Left lung (tissue), 10 donors: Measurements from ENCODE around the gene LAPTM5. TPM values are rescaled to one million over a fixed set of nuclear protein-coding genes. Genes with fewer than 3 reads are reported as not detected.

Experiments used
- ATAC-seq: fragments of 200-7000 bp; cut with Tn5 transposase; one replicate; pipeline ENCODE4 v1.9.1; 2020; ENCODE audit warnings: moderate library complexity
- DNase-seq, 4 donors: peaks; one replicate each; pipeline ENCODE4 v3.0.0-alpha.2; 2013 to 2020
- H3K27ac ChIP-seq, 2 donors: fragments of 200-600 bp; sonication (generic) in 1 of 2; one replicate each; pipeline versions ENCODE4 v1.5.0 to v1.8.0; 2020 to 2021
- H3K27me3 ChIP-seq, 2 donors: fragments of 200-600 bp; sonication (generic) in 1 of 2; one replicate each; pipeline versions ENCODE4 v1.5.0 to v1.8.0; 2020 to 2021
- H3K36me3 ChIP-seq, 2 donors: fragments of 200-600 bp; sonication (generic) in 1 of 2; one replicate each; pipeline versions ENCODE4 v1.5.0 to v1.8.0; 2020 to 2021
- H3K4me1 ChIP-seq, 2 donors: fragments of 200-600 bp; one replicate each; pipeline ENCODE4 v1.8.0; 2021
- H3K4me3 ChIP-seq, 2 donors: fragments of 200-600 bp; sonication (generic) in 1 of 2; one replicate each; pipeline versions ENCODE4 v1.5.0 to v1.8.0; 2020 to 2021; ENCODE audit warnings: mild to moderate bottlenecking in 1 of 2
- H3K9me3 ChIP-seq, 2 donors: fragments of 200-600 bp; sonication (generic) in 1 of 2; one replicate each; pipeline versions ENCODE4 v1.5.0 to v1.8.0; 2020 to 2021
- CTCF ChIP-seq, 2 donors: fragments of 200-600 bp; sonication (generic) in 1 of 2; IDR thresholded peaks; one replicate each; pipeline versions ENCODE4 v1.5.0 to v1.8.0; 2021; ENCODE audit warnings: antibody characterized with exemption in 2 of 2
- intact Hi-C, 2 donors: fragments of 100-400 bp; cut with DNase I; formaldehyde crosslinking; loops; one replicate each; pipeline versions ENCODE4 v1.11.2 to v1.14.2; 2022
- polyA plus RNA-seq, 6 donors: library from polyadenylated mRNA; unstranded; fragments of 120-200 nt; gene quantifications; one replicate each; pipeline ENCODE4 v1.2.1, GENCODE V29; 2013; ENCODE audit not compliant: insufficient read length in 6 of 6
- total RNA-seq, 2 donors: library from RNA; stranded (reverse); fragmentation: NEBNext Ultra II Directional; extraction: Animal tissue kit (Norgen Biotek cat#: 25700); gene quantifications; one replicate each; pipeline ENCODE4 v1.2.1, GENCODE V29; 2021
- donor health status: DM: no; HTN: yes; CAD: no.
- donor health status: DM: no; HTN: no; CAD: no.

LAPTM5 gene
- total and polyA plus RNA-seq, 8 donors = 23.0 to 513 (median 29.5) TPM

DNA sequence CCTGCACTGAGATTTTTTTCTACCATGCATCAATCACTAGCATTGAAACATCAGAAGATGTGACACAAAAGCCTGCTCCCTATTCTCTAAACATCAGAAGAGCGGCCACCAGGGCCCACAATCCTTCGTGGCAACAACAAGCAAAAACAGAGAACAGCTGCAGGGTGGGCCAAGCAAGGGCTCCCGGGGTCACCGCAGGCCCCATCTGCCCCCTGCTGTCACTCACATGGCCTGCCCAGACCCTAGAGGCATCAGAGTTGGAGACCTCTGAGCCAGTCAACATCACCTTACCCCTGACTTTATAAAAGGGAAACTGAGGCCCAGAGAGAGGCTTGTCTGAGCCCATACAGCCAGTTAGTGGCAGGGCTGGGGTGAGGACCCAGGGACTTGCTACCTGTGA lies 1.8 kb downstream of the LAPTM5 start:
- H3K9me3 ChIP-seq = no peaks in the 10 kb centered on the region
- peaks cover 0 to 5% of the 10 kb centered on the region in 2 donors for H3K27me3 ChIP-seq
- H3K27ac ChIP-seq = peak overlapping the region; percentile 88 to 98
- ATAC-seq (no peak), DNase-seq (no peak)
- peaks cover 0 to 76% of the 10 kb centered on the region in 2 donors for H3K4me1 ChIP-seq
- peak overlapping the region in 1 of 2 donors; percentile 70 for H3K4me3 ChIP-seq
- peaks cover 0 to 20% of the 10 kb centered on the region in 2 donors for H3K36me3 ChIP-seq
- intact Hi-C loops = no loop called here
- TF ChIP-seq CTCF (IDR thresholded peaks at IDR 0.05) = no peak

- Histone ChIP-seq H3K4me1 (peaks cover 0 to 76% of the 10 kb centered on the region in 2 donors), H3K4me3 (peak overlapping the region in 1 of 2 donors; percentile 70), H3K27ac (peak overlapping the region; percentile 88 to 98), H3K27me3 (peaks cover 0 to 5% of the 10 kb centered on the region in 2 donors), H3K36me3 (peaks cover 0 to 20% of the 10 kb centered on the region in 2 donors), H3K9me3 (no peaks in the 10 kb centered on the region)
- intact Hi-C loops = no loop called here
- no peak for TF ChIP-seq CTCF (IDR thresholded peaks at IDR 0.05)
- DNase-seq (no peak), ATAC-seq (no peak)
Observed at GRCh38 chr1:30755334-30755733, 2.2 kb downstream of the LAPTM5 start.

DNA sequence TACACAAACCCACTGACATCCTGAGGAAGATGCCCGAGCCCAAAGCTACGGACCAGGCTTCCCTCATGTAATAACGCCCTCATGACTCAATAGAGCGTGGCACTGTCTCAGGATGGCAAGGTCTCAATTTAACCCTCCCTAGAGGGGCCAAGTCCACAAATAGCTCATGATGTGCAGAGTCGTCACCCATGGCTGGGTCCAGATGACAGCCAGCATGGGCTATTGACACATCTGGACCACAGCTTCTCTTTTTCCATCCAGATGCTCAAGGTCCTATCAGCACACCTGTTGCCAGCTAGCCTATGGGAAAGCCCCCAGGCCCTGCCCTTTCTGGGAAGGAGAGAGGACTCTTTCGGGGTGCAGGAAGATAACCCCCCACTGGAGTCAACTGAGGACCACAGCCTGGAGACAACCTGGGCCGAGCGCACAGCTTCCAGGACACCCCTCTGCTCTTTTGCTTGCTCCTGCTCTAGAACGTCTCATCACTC lies 2.8 kb downstream of the LAPTM5 start:
- Histone ChIP-seq H3K4me3 (peak overlapping the region in 1 of 2 donors; percentile 70), H3K27ac (peak overlapping the region in 1 of 2 donors; percentile 98), H3K36me3 (peaks cover 0 to 20% of the 10 kb centered on the region in 2 donors), H3K9me3 (no peaks in the 10 kb centered on the region), H3K4me1 (peaks cover 0 to 81% of the 10 kb centered on the region in 2 donors), H3K27me3 (peaks cover 0 to 5% of the 10 kb centered on the region in 2 donors)
- ATAC-seq (no peak), DNase-seq (no peak)
- TF ChIP-seq CTCF (IDR thresholded peaks at IDR 0.05) = no peak
- intact Hi-C loops = no loop called here

GRCh38 chr1:30753660-30754123 lies 3.9 kb downstream of the LAPTM5 start:
- intact Hi-C loops = no loop called here
- DNase-seq = no peak
- Histone ChIP-seq H3K27ac (peak overlapping the region in 1 of 2 donors; percentile 98), H3K27me3 (peaks cover 0 to 5% of the 10 kb centered on the region in 2 donors), H3K9me3 (no peaks in the 10 kb centered on the region), H3K4me1 (peaks cover 0 to 81% of the 10 kb centered on the region in 2 donors), H3K36me3 (peaks cover 0 to 30% of the 10 kb centered on the region in 2 donors), H3K4me3 (peak overlapping the region in 1 of 2 donors; percentile 70)
- TF ChIP-seq CTCF (IDR thresholded peaks at IDR 0.05) = no peak
- no peak for ATAC-seq

DNA sequence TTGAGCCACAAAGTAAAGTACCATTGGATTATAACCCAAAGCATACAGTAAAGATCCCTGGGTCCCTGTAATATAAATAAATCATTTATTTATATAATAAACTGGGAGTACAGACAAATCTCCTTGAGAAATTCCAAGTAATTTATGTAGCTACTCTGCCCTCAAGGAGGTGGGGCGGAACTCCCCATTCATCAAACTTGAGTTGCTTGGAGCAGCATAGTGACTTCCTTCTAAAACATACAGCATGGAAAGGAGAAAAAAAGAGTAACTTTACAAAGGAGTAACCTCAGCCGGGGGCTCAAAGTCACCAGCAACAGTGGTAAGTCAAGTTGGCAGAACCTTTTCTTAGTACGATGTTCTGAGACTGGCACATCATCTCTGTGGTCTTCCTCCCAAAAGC lies 4.5 kb downstream of the LAPTM5 start:
- TF ChIP-seq CTCF (IDR thresholded peaks at IDR 0.05) = no peak
- Histone ChIP-seq H3K27ac (peak overlapping the region in 1 of 2 donors; percentile 98), H3K4me3 (peak overlapping the region in 1 of 2 donors; percentile 70), H3K27me3 (peaks cover 0 to 5% of the 10 kb centered on the region in 2 donors), H3K9me3 (no peaks in the 10 kb centered on the region), H3K4me1 (peaks cover 0 to 81% of the 10 kb centered on the region in 2 donors), H3K36me3 (peaks cover 0 to 36% of the 10 kb centered on the region in 2 donors)
- intact Hi-C loops = no loop called here
- DNase-seq = no peak
- no peak for ATAC-seq
